ENCODE results near the gene GPC6. TPM values are rescaled to one million over a fixed set of nuclear protein-coding genes. Genes with fewer than 3 reads are reported as not detected.
"Not testable (repeated sequence)": the region's sequence is repeated elsewhere in the genome, so short reads cannot be mapped to it uniquely, and the experiment has no call there.

The GPC6 gene
- total RNA-seq, 1 donor from 2014 or later: 42.9 TPM

DNA sequence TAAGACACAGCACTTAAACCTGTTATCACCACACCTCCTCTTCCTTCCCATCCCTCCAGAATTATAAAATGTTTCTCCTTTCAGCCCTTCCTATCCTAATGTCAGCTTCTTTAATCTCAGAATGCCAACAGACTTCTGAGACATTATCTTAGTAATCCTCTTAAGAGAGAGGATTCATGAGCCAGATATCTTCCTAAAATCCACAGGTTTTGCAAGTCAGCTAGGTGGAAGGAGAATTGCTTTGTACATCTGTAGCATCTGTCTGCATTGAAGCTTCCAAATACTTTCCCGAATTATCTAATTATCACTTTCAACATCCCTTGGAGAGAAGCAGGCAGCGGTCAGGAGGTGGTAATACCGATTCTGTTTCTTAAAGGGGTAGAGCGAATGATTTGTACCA is 1073.8 kb downstream of the GPC6 start:
- Mint-ChIP-seq H3K4me3 (no peak overlapping the region), H3K4me1 (peaks cover 26% of the 10 kb centered on the region), H3K9me3 (no peaks in the 10 kb centered on the region), H3K27ac (no peak overlapping the region), H3K36me3 (no peaks in the 10 kb centered on the region), H3K27me3 (ENCODE audit: insufficient read depth, low read depth) (no peaks in the 10 kb centered on the region)
- peaks cover 11% of the 10 kb centered on the region for H3K4me1 ChIP-seq
- no peaks in the 10 kb centered on the region for H3K9me3 ChIP-seq (ENCODE audit: low read depth)
- no peaks in the 10 kb centered on the region for H3K27me3 ChIP-seq
- H4K20me1 ChIP-seq (ENCODE audit: low read depth): no peaks in the 10 kb centered on the region
- H3K9ac ChIP-seq: no peak overlapping the region
- H2AFZ ChIP-seq (replicated peaks): no peak overlapping the region
- peak; percentile 11 for DNase-seq (ENCODE audit: low spot score)
- no peaks in the 10 kb centered on the region for H3K36me3 ChIP-seq
- no peak overlapping the region for H3K4me3 ChIP-seq
- H3K4me2 ChIP-seq: no peak overlapping the region
- H3F3A ChIP-seq (ENCODE audit: low read depth): no peaks in the 10 kb centered on the region
- no peak overlapping the region for H3K27ac ChIP-seq
- no peaks in the 10 kb centered on the region for H3K79me2 ChIP-seq (ENCODE audit: low read depth)
- TF ChIP-seq, protein P1, sequence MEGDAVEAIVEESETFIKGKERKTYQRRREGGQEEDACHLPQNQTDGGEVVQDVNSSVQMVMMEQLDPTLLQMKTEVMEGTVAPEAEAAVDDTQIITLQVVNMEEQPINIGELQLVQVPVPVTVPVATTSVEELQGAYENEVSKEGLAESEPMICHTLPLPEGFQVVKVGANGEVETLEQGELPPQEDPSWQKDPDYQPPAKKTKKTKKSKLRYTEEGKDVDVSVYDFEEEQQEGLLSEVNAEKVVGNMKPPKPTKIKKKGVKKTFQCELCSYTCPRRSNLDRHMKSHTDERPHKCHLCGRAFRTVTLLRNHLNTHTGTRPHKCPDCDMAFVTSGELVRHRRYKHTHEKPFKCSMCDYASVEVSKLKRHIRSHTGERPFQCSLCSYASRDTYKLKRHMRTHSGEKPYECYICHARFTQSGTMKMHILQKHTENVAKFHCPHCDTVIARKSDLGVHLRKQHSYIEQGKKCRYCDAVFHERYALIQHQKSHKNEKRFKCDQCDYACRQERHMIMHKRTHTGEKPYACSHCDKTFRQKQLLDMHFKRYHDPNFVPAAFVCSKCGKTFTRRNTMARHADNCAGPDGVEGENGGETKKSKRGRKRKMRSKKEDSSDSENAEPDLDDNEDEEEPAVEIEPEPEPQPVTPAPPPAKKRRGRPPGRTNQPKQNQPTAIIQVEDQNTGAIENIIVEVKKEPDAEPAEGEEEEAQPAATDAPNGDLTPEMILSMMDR (IDR thresholded peaks at IDR 0.05): no peak
- no peak for TF ChIP-seq EZH2 (IDR thresholded peaks at IDR 0.05)
- TF ChIP-seq EZH2phosphoT487 (IDR thresholded peaks at IDR 0.05): no peak

GRCh38 chr13:94301487-94301886 is 1074.9 kb downstream of the GPC6 start:
- Histone ChIP-seq H3K4me3 (no peak overlapping the region), H3K79me2 (ENCODE audit: low read depth) (no peaks in the 10 kb centered on the region), H3K4me2 (no peak overlapping the region), H3K4me1 (peaks cover 11% of the 10 kb centered on the region), H2AFZ (replicated peaks) (no peak overlapping the region), H3K36me3 (no peaks in the 10 kb centered on the region), H3K9ac (no peak overlapping the region), H4K20me1 (ENCODE audit: low read depth) (no peaks in the 10 kb centered on the region), H3K9me3 (ENCODE audit: low read depth) (no peaks in the 10 kb centered on the region), H3F3A (ENCODE audit: low read depth) (no peaks in the 10 kb centered on the region), H3K27me3 (no peaks in the 10 kb centered on the region), H3K27ac (no peak overlapping the region)
- Mint-ChIP-seq H3K4me3 (no peak overlapping the region), H3K27me3 (ENCODE audit: insufficient read depth, low read depth) (no peaks in the 10 kb centered on the region), H3K27ac (no peak overlapping the region), H3K36me3 (no peaks in the 10 kb centered on the region), H3K9me3 (no peaks in the 10 kb centered on the region), H3K4me1 (peaks cover 31% of the 10 kb centered on the region)
- DNase-seq (ENCODE audit: low spot score): no peak
- TF ChIP-seq EZH2phosphoT487 (IDR thresholded peaks at IDR 0.05) (no peak), EZH2 (IDR thresholded peaks at IDR 0.05) (no peak)
- TF ChIP-seq, protein P1 (IDR thresholded peaks at IDR 0.05): no peak

GRCh38 chr13:94302847-94303565 is 1076.4 kb downstream of the GPC6 start:
- H3K79me2 ChIP-seq (ENCODE audit: low read depth); H2AFZ ChIP-seq (replicated peaks); H3K27ac ChIP-seq; H3K9me3 ChIP-seq (ENCODE audit: low read depth); H3K4me3 Mint-ChIP-seq; H3K9me3 Mint-ChIP-seq; H3K36me3 Mint-ChIP-seq; H3K9ac ChIP-seq; H3F3A ChIP-seq (ENCODE audit: low read depth); H3K4me2 ChIP-seq; H3K36me3 ChIP-seq; H3K27me3 Mint-ChIP-seq (ENCODE audit: insufficient read depth, low read depth); H4K20me1 ChIP-seq (ENCODE audit: low read depth); DNase-seq (ENCODE audit: low spot score); H3K27me3 ChIP-seq; H3K4me3 ChIP-seq: not testable (repeated sequence)
- peaks cover 11% of the 10 kb centered on the region for H3K4me1 ChIP-seq
- H3K27ac Mint-ChIP-seq: peak overlapping the region; percentile 36
- H3K4me1 Mint-ChIP-seq: peaks cover 29% of the 10 kb centered on the region

- H3K4me3 Mint-ChIP-seq: no peak overlapping the region
- no peak for DNase-seq (ENCODE audit: low spot score)
- H3K9me3 Mint-ChIP-seq: no peaks in the 10 kb centered on the region
- Histone ChIP-seq H3K27me3 (no peaks in the 10 kb centered on the region), H3K4me1 (peaks cover 11% of the 10 kb centered on the region), H3K4me2 (no peak overlapping the region), H3K27ac (no peak overlapping the region), H3K36me3 (no peaks in the 10 kb centered on the region), H3F3A (ENCODE audit: low read depth) (no peaks in the 10 kb centered on the region), H4K20me1 (ENCODE audit: low read depth) (no peaks in the 10 kb centered on the region), H2AFZ (replicated peaks) (no peak overlapping the region), H3K79me2 (ENCODE audit: low read depth) (no peaks in the 10 kb centered on the region), H3K4me3 (no peak overlapping the region), H3K9me3 (ENCODE audit: low read depth) (no peaks in the 10 kb centered on the region), H3K9ac (no peak overlapping the region)
- peaks cover 29% of the 10 kb centered on the region for H3K4me1 Mint-ChIP-seq
- H3K27ac Mint-ChIP-seq: no peak overlapping the region
- TF ChIP-seq EZH2 (IDR thresholded peaks at IDR 0.05) (no peak), EZH2phosphoT487 (IDR thresholded peaks at IDR 0.05) (no peak)
- TF ChIP-seq, protein P1 (IDR thresholded peaks at IDR 0.05): no peak
- H3K27me3 Mint-ChIP-seq (ENCODE audit: insufficient read depth, low read depth): no peaks in the 10 kb centered on the region
- no peaks in the 10 kb centered on the region for H3K36me3 Mint-ChIP-seq
These were observed 1077.1 kb downstream of the GPC6 start for GRCh38 chr13:94303644-94304174.

Measured in neural progenitor cell (in vitro differentiated cells).